Globus pallidus (tissue), 1 donor: ENCODE measurements around the gene ETNK2.

Experiments used
- DNase-seq: peaks from one replicate; pipeline ENCODE4 v3.0.0-alpha.2; 2015; ENCODE audit warnings: low spot score

Gene ETNK2

GRCh38 chr1:204176049-204176448 is 24.2 kb upstream of the ETNK2 start:
- no peak for DNase-seq

- DNase-seq: no peak
These were observed 23.1 kb upstream of the ETNK2 start for GRCh38 chr1:204174958-204175357.

- no peak for DNase-seq
These were observed 20.7 kb upstream of the ETNK2 start for GRCh38 chr1:204172404-204173029.

GRCh38 chr1:204171751-204172178 is 19.9 kb upstream of the ETNK2 start:
- DNase-seq: no peak

- DNase-seq: no peak
These were observed 18.8 kb upstream of the ETNK2 start for GRCh38 chr1:204170494-204171155.

- DNase-seq: no peak
These were observed 18.0 kb upstream of the ETNK2 start for GRCh38 chr1:204169858-204170257.

- no peak for DNase-seq
These were observed 15.9 kb upstream of the ETNK2 start for GRCh38 chr1:204167730-204168129.

- no peak for DNase-seq
These were observed 14.4 kb upstream of the ETNK2 start, which contains the start of gene REN for GRCh38 chr1:204166219-204166618. TSS of gene REN (minus strand) at chr1:204166337. CDS start at chr1:204166293, 44 bp downstream.

GRCh38 chr1:204162494-204163074 is 10.7 kb upstream of the ETNK2 start:
- DNase-seq: peak; percentile 60

GRCh38 chr1:204161609-204162493 is 10.0 kb upstream of the ETNK2 start:
- no peak for DNase-seq

- DNase-seq: no peak
These were observed 6.1 kb upstream of the ETNK2 start for GRCh38 chr1:204157962-204158361.

GRCh38 chr1:204155881-204156280 is 4.0 kb upstream of the ETNK2 start:
- DNase-seq: no peak

GRCh38 chr1:204154568-204155255 is 2.9 kb upstream of the ETNK2 start:
- no peak for DNase-seq

- no peak for DNase-seq
These were observed 1.8 kb upstream of the ETNK2 start for GRCh38 chr1:204153667-204154066.

GRCh38 chr1:204152310-204153044 is 633 bp upstream of the ETNK2 start:
- DNase-seq: no peak

GRCh38 chr1:204150702-204151551 is 917 bp downstream of the ETNK2 start:
- no peak for DNase-seq

GRCh38 chr1:204149635-204150565 is 1.9 kb downstream of the ETNK2 start:
- DNase-seq: no peak

GRCh38 chr1:204149107-204149506 is 2.7 kb downstream of the ETNK2 start:
- no peak for DNase-seq
